CD4-positive, alpha-beta memory T cell (primary cell): ENCODE measurements around the gene RBM38. TPM values are rescaled to one million over a fixed set of nuclear protein-coding genes. Genes with fewer than 3 reads are reported as not detected.
"Not testable (repeated sequence)": the region's sequence is repeated elsewhere in the genome, so short reads cannot be mapped to it uniquely, and the experiment has no call there.

Experiments used
- CTCF ChIA-PET: fragments of 350-600 bp; sonication (Branson Sonifier 250); formaldehyde crosslinking; loops from one replicate; lab custom pipeline; 2021; ENCODE audit warnings: inconsistent platforms; ENCODE audit not compliant: partially characterized antibody; lab: Charles Lee
- POLR2A ChIA-PET: fragments of 350-600 bp; sonication (Branson Sonifier 250); formaldehyde crosslinking; loops from one replicate; lab custom pipeline; 2021; ENCODE audit not compliant: partially characterized antibody; lab: Charles Lee
- DNase-seq, 5 donors: peaks; one replicate each; pipeline versions ENCODE4 v3.0.0 to v3.0.0-alpha.2; 2020 to 2022; ENCODE audit warnings: mixed read lengths in 1 of 5
- H3K27ac ChIP-seq: one replicate; pipeline ENCODE4 v1.7.0; 2013; ENCODE audit warnings: low read depth, low read length
- H3K27me3 ChIP-seq: 2 replicates; pipeline ENCODE4 v1.7.0; 2013; ENCODE audit warnings: mild to moderate bottlenecking, low read length, moderate library complexity; ENCODE audit not compliant: insufficient read depth
- H3K36me3 ChIP-seq: 2 replicates; pipeline ENCODE4 v1.7.0; 2013; ENCODE audit warnings: mild to moderate bottlenecking, low read length, moderate library complexity; ENCODE audit not compliant: insufficient read depth
- H3K4me1 ChIP-seq: 2 replicates; pipeline ENCODE4 v1.7.0; 2013; ENCODE audit warnings: mild to moderate bottlenecking, low read length, moderate library complexity; ENCODE audit not compliant: insufficient read depth
- H3K4me3 ChIP-seq, 2 donors: one replicate each; pipeline ENCODE4 v1.7.0; 2013; ENCODE audit warnings: low read length in 2 of 2, mild to moderate bottlenecking in 1 of 2
- H3K9me3 ChIP-seq, 2 donors: one replicate each; pipeline ENCODE4 v1.7.0; 2013; ENCODE audit warnings: low read length in 2 of 2, control low read depth in 1 of 2; ENCODE audit not compliant: control insufficient read depth in 1 of 2
- H3K27ac Mint-ChIP-seq, 7 donors: one replicate each; pipeline ENCODE4 v1.8.0; 2020 to 2021; ENCODE audit warnings: mixed read lengths in 7 of 7, mild to moderate bottlenecking in 6 of 7, inconsistent platforms in 3 of 7, moderate library complexity in 3 of 7
- H3K27me3 Mint-ChIP-seq, 2 donors: one replicate each; pipeline ENCODE4 v1.8.0; 2020 to 2021; ENCODE audit warnings: mixed read lengths in 2 of 2
- H3K36me3 Mint-ChIP-seq, 2 donors: one replicate each; pipeline ENCODE4 v1.8.0; 2020 to 2021; ENCODE audit warnings: mixed read lengths in 2 of 2, inconsistent platforms in 1 of 2, mild to moderate bottlenecking in 1 of 2
- H3K4me1 Mint-ChIP-seq, 4 donors: one replicate each; pipeline ENCODE4 v1.8.0; 2020 to 2021; ENCODE audit warnings: mixed read lengths in 4 of 4, mild to moderate bottlenecking in 1 of 4
- H3K4me3 Mint-ChIP-seq, 8 donors: one replicate each; pipeline ENCODE4 v1.8.0; 2020 to 2021; ENCODE audit warnings: mixed read lengths in 8 of 8, mild to moderate bottlenecking in 7 of 8, moderate library complexity in 6 of 8, inconsistent platforms in 3 of 8
- H3K9me3 Mint-ChIP-seq, 8 donors: one replicate each; pipeline ENCODE4 v1.8.0; 2020 to 2021; ENCODE audit warnings: mixed read lengths in 8 of 8, mild to moderate bottlenecking in 5 of 8, inconsistent platforms in 3 of 8, moderate library complexity in 1 of 8
- intact Hi-C: fragments of 100-400 bp; cut with micrococcal nuclease; formaldehyde crosslinking; loops from one replicate; pipeline ENCODE4 v1.15.1; 2023
- polyA plus RNA-seq, 2 donors: library from polyadenylated mRNA; unstranded; fragments of 300-500 nt; fragmentation: Illumina TruSeq; gene quantifications; one replicate each; pipeline ENCODE4 v1.2.3, GENCODE V29; 2021
- total RNA-seq, 2 experiments: library from RNA; stranded (reverse); gene quantifications; one replicate each; pipeline ENCODE4 v1.2.3, GENCODE V29; 2021

Gene RBM38
- total and polyA plus RNA-seq, 4 experiments from 2014 or later = 33.1 to 97.8 (median 77.8) TPM

DNA sequence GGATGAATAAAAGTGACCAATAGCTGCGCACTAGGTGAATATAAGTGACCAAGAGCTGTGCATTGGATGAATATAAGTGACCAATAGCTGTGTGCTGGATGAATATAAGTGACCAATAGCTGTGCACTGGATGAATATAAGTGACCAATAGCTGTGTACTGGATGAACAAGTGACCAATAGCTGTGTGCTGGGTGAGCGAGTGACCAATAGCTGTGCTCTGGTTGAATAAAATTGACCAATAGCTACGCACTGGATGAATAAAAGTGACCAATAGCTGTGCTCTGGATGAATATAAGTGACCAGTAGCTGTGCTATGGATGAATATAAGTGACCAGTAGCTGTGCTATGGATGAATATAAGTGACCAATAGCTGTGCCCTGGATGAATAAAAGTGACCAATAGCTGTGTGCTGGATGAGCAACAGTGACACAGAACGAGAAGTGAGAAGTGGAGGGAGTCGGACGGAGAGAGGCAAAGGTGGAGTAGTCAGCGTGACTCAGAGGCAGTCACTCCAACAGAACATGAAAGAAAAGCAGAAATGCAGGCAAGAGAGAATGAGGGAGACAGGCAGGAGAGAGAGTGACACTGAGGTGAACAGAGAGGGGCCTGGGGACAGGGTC, 38.5 kb downstream of the RBM38 start:
- peaks cover 38 to 61% (median 50%) of the 10 kb centered on the region in 4 donors for H3K4me1 Mint-ChIP-seq
- H3K9me3 ChIP-seq = no peaks in the 10 kb centered on the region
- intact Hi-C loops = no loop called here
- H3K9me3 Mint-ChIP-seq = no peaks in the 10 kb centered on the region
- H3K27ac ChIP-seq = no peak overlapping the region
- no peaks in the 10 kb centered on the region for H3K36me3 ChIP-seq
- CTCF ChIA-PET = interaction anchor here (0.6 to 2.4 kb wide), 3 partner anchors 9 to 40 kb away, joined by 3 to 13 read pairs (median 5); no protein-coding TSS in a partner anchor
- H3K27me3 ChIP-seq = no peaks in the 10 kb centered on the region
- H3K4me3 ChIP-seq = no peak overlapping the region
- H3K4me1 ChIP-seq = peaks cover 54% of the 10 kb centered on the region
- H3K27me3 Mint-ChIP-seq = no peaks in the 10 kb centered on the region
- H3K27ac Mint-ChIP-seq = peak overlapping the region in 5 of 7 donors; percentile 3 to 80 (median 68)
- DNase-seq = no peak
- POLR2A ChIA-PET = interaction anchor here (1.1 to 1.6 kb wide), 3 partner anchors 17 to 37 kb away, joined by 4 to 9 read pairs (median 5); no protein-coding TSS in a partner anchor
- H3K4me3 Mint-ChIP-seq = peak overlapping the region in 4 of 8 donors; percentile 18 to 67 (median 39)
- no peaks in the 10 kb centered on the region for H3K36me3 Mint-ChIP-seq

- intact Hi-C loops, H3K9me3 Mint-ChIP-seq, H3K36me3 Mint-ChIP-seq, H3K4me3 ChIP-seq, H3K36me3 ChIP-seq, DNase-seq, H3K27ac ChIP-seq, H3K27me3 Mint-ChIP-seq, H3K27me3 ChIP-seq, H3K9me3 ChIP-seq: not testable (repeated sequence)
- POLR2A ChIA-PET = interaction anchor here (1.1 to 6.5 kb wide), 3 partner anchors 17 to 32 kb away, joined by 5 to 107 read pairs (median 9); no protein-coding TSS in a partner anchor
- Mint-ChIP-seq H3K4me1 (peaks cover 38 to 62% (median 51%) of the 10 kb centered on the region in 4 donors), H3K27ac (peak overlapping the region in 3 of 7 donors; percentile 3 to 80 (median 35)), H3K4me3 (peak overlapping the region in 1 of 8 donors; percentile 34)
- CTCF ChIA-PET = interaction anchor here (2.4 to 8.4 kb wide), 2 partner anchors 31 to 39 kb away, joined by 13 to 92 read pairs; partner anchors contain the start of gene RBM38
- H3K4me1 ChIP-seq = peaks cover 56% of the 10 kb centered on the region
Measured at GRCh38 chr20:57430201-57430596, 39.0 kb downstream of the RBM38 start.

DNA sequence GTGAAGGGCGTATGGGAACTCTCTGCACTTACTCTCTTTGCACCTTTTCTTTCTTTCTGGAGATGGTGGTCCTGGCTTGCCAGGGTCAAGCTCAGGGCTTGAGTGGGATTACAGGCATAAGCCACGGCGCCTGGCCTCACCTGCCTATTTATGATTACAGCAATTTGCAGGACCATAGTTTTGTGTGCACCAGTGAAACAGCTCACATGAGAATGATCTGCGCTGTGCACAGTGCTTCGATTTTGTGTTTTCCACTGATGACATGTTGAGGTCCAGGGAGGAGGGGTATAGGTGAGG, 40.3 kb downstream of the RBM38 start:
- Mint-ChIP-seq H3K36me3 (no peaks in the 10 kb centered on the region), H3K9me3 (no peaks in the 10 kb centered on the region), H3K27me3 (no peaks in the 10 kb centered on the region), H3K27ac (peak overlapping the region in 5 of 7 donors; percentile 31 to 83 (median 46)), H3K4me1 (peaks cover 42 to 70% (median 60%) of the 10 kb centered on the region in 4 donors), H3K4me3 (peak overlapping the region in 2 of 8 donors; percentile 35 to 42)
- ChIA-PET CTCF (interaction anchor here (0.8 to 8.4 kb wide), 3 partner anchors 41 to 52 kb away, joined by 3 to 92 read pairs (median 4); partner anchors contain the start of gene RBM38), POLR2A (interaction anchor here (1.0 to 6.5 kb wide), 2 partner anchors 33 to 114 kb away, joined by 3 to 107 read pairs; no protein-coding TSS in a partner anchor)
- Histone ChIP-seq H3K4me3 (no peak overlapping the region), H3K27me3 (no peaks in the 10 kb centered on the region), H3K4me1 (peaks cover 65% of the 10 kb centered on the region), H3K9me3 (no peaks in the 10 kb centered on the region), H3K27ac (no peak overlapping the region), H3K36me3 (no peaks in the 10 kb centered on the region)
- intact Hi-C loops = no loop called here
- no peak for DNase-seq

DNA sequence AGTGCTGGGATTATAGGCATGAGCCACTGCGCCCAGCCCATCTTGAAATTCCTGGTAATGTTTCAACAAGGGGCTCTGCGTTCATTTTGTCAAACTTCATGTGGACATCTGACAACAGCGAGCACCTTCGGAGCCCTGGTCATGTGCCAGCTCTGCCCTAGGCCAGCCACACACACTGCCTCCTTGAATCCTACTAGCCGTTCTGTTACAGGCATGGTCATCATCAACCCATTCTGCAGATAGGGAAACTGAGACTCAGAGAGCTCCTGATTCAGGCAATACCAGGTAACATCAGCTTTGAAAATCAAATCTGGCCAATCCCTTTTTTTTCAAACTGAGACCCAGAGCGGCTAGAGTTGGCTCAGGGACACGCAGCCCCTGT, 41.3 kb downstream of the RBM38 start:
- H3K27me3 Mint-ChIP-seq = no peaks in the 10 kb centered on the region

DNA sequence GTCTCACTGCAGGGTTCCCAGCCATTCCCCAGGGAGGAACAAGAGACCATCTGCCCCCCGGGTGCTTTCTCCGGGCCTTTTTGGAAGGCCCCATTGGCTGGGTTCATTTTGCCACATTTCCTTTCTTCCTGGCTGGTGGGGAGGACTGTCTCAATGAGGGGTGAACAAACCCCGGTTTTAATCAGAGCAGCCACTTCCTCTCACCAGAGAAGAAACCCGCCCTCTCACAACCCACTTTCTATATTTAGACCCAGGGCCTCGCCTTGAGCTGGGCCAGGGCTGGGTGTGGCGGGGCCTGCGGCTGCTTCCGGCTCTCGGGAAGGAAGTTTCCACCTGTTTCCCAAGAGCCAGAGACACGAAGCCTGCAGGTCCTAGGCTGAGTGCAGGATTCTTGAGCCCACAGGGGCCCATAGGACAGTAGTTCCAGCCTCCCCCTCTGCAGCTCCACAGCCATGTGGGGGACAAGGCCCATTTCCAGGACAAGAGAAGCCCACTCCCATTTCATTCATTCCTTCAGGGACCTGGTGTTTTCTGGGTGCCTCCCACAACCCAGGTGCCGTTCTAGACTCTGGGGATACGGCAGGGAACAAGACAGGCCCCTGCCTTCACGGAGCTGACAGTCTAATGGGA, 41.8 kb downstream of the RBM38 start:
- H3K36me3 ChIP-seq = no peaks in the 10 kb centered on the region
- intact Hi-C loops = loop anchor here (1.0 to 2.0 kb wide), 4 partner anchors 14 to 62 kb away; no protein-coding TSS in a partner anchor
- peak; percentile 72 to 81 (median 77) for DNase-seq
- Mint-ChIP-seq H3K9me3 (no peaks in the 10 kb centered on the region), H3K4me1 (peaks cover 39 to 70% (median 61%) of the 10 kb centered on the region in 4 donors), H3K27me3 (no peaks in the 10 kb centered on the region), H3K4me3 (peak overlapping the region; percentile 71 to 89 (median 78)), H3K36me3 (no peaks in the 10 kb centered on the region), H3K27ac (peak overlapping the region; percentile 83 to 95 (median 92))
- ChIA-PET POLR2A (interaction anchor here (1.1 to 7.0 kb wide), 9 partner anchors 14 to 187 kb away, joined by 3 to 117 read pairs (median 4); partner anchors contain the start of genes RBM38 and ZBP1), CTCF (interaction anchor here (0.8 to 8.4 kb wide), 6 partner anchors 20 to 956 kb away, joined by 3 to 92 read pairs (median 24); partner anchors contain the start of gene RBM38)
- H3K9me3 ChIP-seq = no peaks in the 10 kb centered on the region
- H3K4me3 ChIP-seq = peak overlapping the region in 1 of 2 donors; percentile 44
- H3K4me1 ChIP-seq = peaks cover 65% of the 10 kb centered on the region
- H3K27ac ChIP-seq = peak overlapping the region; percentile 43
- H3K27me3 ChIP-seq = no peaks in the 10 kb centered on the region

More for the DNA sequence above, 41.3 kb downstream of the RBM38 start:
- Histone ChIP-seq H3K4me1 (peaks cover 65% of the 10 kb centered on the region), H3K36me3 (no peaks in the 10 kb centered on the region), H3K27ac (peak overlapping the region; percentile 43), H3K27me3 (no peaks in the 10 kb centered on the region), H3K4me3 (peak overlapping the region in 1 of 2 donors; percentile 44), H3K9me3 (no peaks in the 10 kb centered on the region)
- Mint-ChIP-seq H3K4me1 (peaks cover 39 to 70% (median 62%) of the 10 kb centered on the region in 4 donors), H3K27ac (peak overlapping the region; percentile 83 to 95 (median 92)), H3K4me3 (peak overlapping the region; percentile 71 to 89 (median 78)), H3K36me3 (no peaks in the 10 kb centered on the region), H3K9me3 (no peaks in the 10 kb centered on the region)
- no peak for DNase-seq
- CTCF ChIA-PET = interaction anchor here (0.8 to 8.4 kb wide), 6 partner anchors 19 to 956 kb away, joined by 3 to 92 read pairs (median 24); partner anchors contain the start of gene RBM38
- POLR2A ChIA-PET = interaction anchor here (1.1 to 7.0 kb wide), 6 partner anchors 19 to 188 kb away, joined by 3 to 117 read pairs (median 5); partner anchors contain the start of genes RBM38 and ZBP1
- intact Hi-C loops = loop anchor here (2.0 kb wide), 2 partner anchors 14 to 62 kb away; no protein-coding TSS in a partner anchor

GRCh38 chr20:57433657-57434389, 42.6 kb downstream of the RBM38 start:
- Histone ChIP-seq H3K4me1 (peaks cover 65% of the 10 kb centered on the region), H3K9me3 (no peaks in the 10 kb centered on the region), H3K36me3 (no peaks in the 10 kb centered on the region), H3K27ac (peak overlapping the region; percentile 9), H3K27me3 (no peaks in the 10 kb centered on the region), H3K4me3 (no peak overlapping the region)
- no peaks in the 10 kb centered on the region for H3K27me3 Mint-ChIP-seq
- no peaks in the 10 kb centered on the region for H3K9me3 Mint-ChIP-seq
- CTCF ChIA-PET = interaction anchor here (1.3 to 8.4 kb wide), 5 partner anchors 21 to 87 kb away, joined by 3 to 92 read pairs (median 43); partner anchors contain the start of gene RBM38
- H3K36me3 Mint-ChIP-seq = no peaks in the 10 kb centered on the region
- POLR2A ChIA-PET = interaction anchor here (1.1 to 7.0 kb wide), 8 partner anchors 15 to 187 kb away, joined by 3 to 117 read pairs (median 5); partner anchors contain the start of genes RBM38 and ZBP1
- peak overlapping the region; percentile 83 to 95 (median 92) for H3K27ac Mint-ChIP-seq
- peaks cover 39 to 70% (median 62%) of the 10 kb centered on the region in 4 donors for H3K4me1 Mint-ChIP-seq
- intact Hi-C loops = loop anchor here (1.0 to 2.0 kb wide), 4 partner anchors 15 to 61 kb away; no protein-coding TSS in a partner anchor
- H3K4me3 Mint-ChIP-seq = peak overlapping the region in 7 of 8 donors; percentile 75 to 89 (median 79)
- DNase-seq = peak in 1 of 5 donors; percentile 24
